Stimulated activated CD4-positive, alpha-beta T cell treated with anti-CD3 and anti-CD28 coated beads, Interleukin-12 subunit alpha, Interleukin-12 subunit beta, amount 100 ng/mL, for 24 hours (primary cell): Measurements from ENCODE around the gene TTC28.
"Not testable (repeated sequence)": the region's sequence is repeated elsewhere in the genome, so short reads cannot be mapped to it uniquely, and the experiment has no call there.

Experiments used
- DNase-seq, 2 experiments: peaks; one replicate each; pipeline ENCODE4 v3.0.0-alpha.2; 2020; ENCODE audit warnings: low read depth in 2 of 2

The TTC28 gene

GRCh38 chr22:28679611-28680287 is at the start of gene TTC28:
TSS of gene TTC28 (minus strand) at chr22:28679840. CDS start at chr22:28679723, 117 bp downstream.
- DNase-seq, result not testable (repeated sequence)

GRCh38 chr22:28728621-28729313 is 49.1 kb upstream of the TTC28 start:
- no peak for DNase-seq

GRCh38 chr22:28728002-28728401 is 48.4 kb upstream of the TTC28 start:
- DNase-seq, result no peak

GRCh38 chr22:28718044-28718443 is 38.4 kb upstream of the TTC28 start:
- DNase-seq, result no peak

- DNase-seq, result no peak
Observed at GRCh38 chr22:28716686-28717085, 37.0 kb upstream of the TTC28 start.

- DNase-seq, result no peak
Observed at GRCh38 chr22:28715611-28716010, 36.0 kb upstream of the TTC28 start.

GRCh38 chr22:28714043-28714628 is 34.5 kb upstream of the TTC28 start:
- no peak for DNase-seq

- DNase-seq, result no peak
Observed at GRCh38 chr22:28711820-28712777, 32.5 kb upstream of the TTC28 start.

GRCh38 chr22:28711341-28711740 is 31.7 kb upstream of the TTC28 start:
- DNase-seq, result no peak

GRCh38 chr22:28710576-28711191 is 31.0 kb upstream of the TTC28 start:
- DNase-seq, result no peak

- no peak for DNase-seq
Observed at GRCh38 chr22:28710107-28710506, 30.5 kb upstream of the TTC28 start.

- DNase-seq, result no peak
Observed at GRCh38 chr22:28706845-28707244, 27.2 kb upstream of the TTC28 start.

GRCh38 chr22:28703436-28703835 is 23.8 kb upstream of the TTC28 start:
- no peak for DNase-seq

GRCh38 chr22:28702891-28703290 is 23.3 kb upstream of the TTC28 start:
- no peak for DNase-seq

GRCh38 chr22:28693041-28693760 is 13.6 kb upstream of the TTC28 start:
- not testable (repeated sequence) for DNase-seq

GRCh38 chr22:28689796-28690195 is 10.2 kb upstream of the TTC28 start:
- not testable (repeated sequence) for DNase-seq

- DNase-seq, result not testable (repeated sequence)
Observed at GRCh38 chr22:28682966-28683365, 3.3 kb upstream of the TTC28 start.

- DNase-seq, result not testable (repeated sequence)
Observed at GRCh38 chr22:28680813-28681490, 1.3 kb upstream of the TTC28 start.

GRCh38 chr22:28678778-28679610 is 646 bp downstream of the TTC28 start:
- not testable (repeated sequence) for DNase-seq
